ENCODE data around the gene SUSD3.
A peak's percentile ranks its signal among the peaks of the same experiment; 100 is the strongest.

Gene SUSD3

GRCh38 chr9:93107151-93107824 lies 48.8 kb downstream of the SUSD3 start:
- Histone ChIP-seq H4K20me1 (ENCODE audit: insufficient read depth, low read length) (no peaks in the 10 kb centered on the region), H2AFZ (ENCODE audit: low read depth, low read length) (no peak overlapping the region), H3K79me2 (ENCODE audit: low read length) (0 out of 2 replicates have a peak, but pooled peaks cover 3% of the 10 kb centered on the region), H3K4me3 (ENCODE audit: low read length) (peak overlapping the region; percentile 56), H3K27ac (ENCODE audit: low read length) (peak overlapping the region; percentile 89), H3K36me3 (replicated peaks; ENCODE audit: low read depth, low read length) (peaks cover 6% of the 10 kb centered on the region), H3K4me2 (ENCODE audit: low read length) (peak overlapping the region; percentile 83), H3K9ac (ENCODE audit: low read length) (peak overlapping the region; percentile 60; the same call in 1 of the 2 replicates), H3K4me1 (ENCODE audit: low read length) (peaks cover 29% of the 10 kb centered on the region), H3K9me3 (ENCODE audit: insufficient read depth, low read length) (peaks cover 4% of the 10 kb centered on the region; the same call in 1 of the 2 replicates), H3K27me3 (ENCODE audit: low read depth, low read length) (no peaks in the 10 kb centered on the region)
- TF ChIP-seq EZH2phosphoT487 (IDR thresholded peaks at IDR 0.05; ENCODE audit: low read depth): no peak
- TF ChIP-seq CTCF (IDR thresholded peaks at IDR 0.05; ENCODE audit: low read depth, low read length): no peak

GRCh38 chr9:93107825-93108161 lies 49.3 kb downstream of the SUSD3 start:
- TF ChIP-seq CTCF (IDR thresholded peaks at IDR 0.05; ENCODE audit: low read depth, low read length) (no peak), EZH2phosphoT487 (IDR thresholded peaks at IDR 0.05; ENCODE audit: low read depth) (no peak)

GRCh38 chr9:93108291-93109041 lies 50.0 kb downstream of the SUSD3 start:
- H3K4me2 ChIP-seq (ENCODE audit: low read length): peak overlapping the region; percentile 83
- peak overlapping the region; percentile 52 for H3K9ac ChIP-seq (ENCODE audit: low read length)

More at GRCh38 chr9:93107825-93108161, 49.3 kb downstream of the SUSD3 start:
- H4K20me1 ChIP-seq (ENCODE audit: insufficient read depth, low read length): no peaks in the 10 kb centered on the region
- peak overlapping the region; percentile 60; the same call in 1 of the 2 replicates for H3K9ac ChIP-seq (ENCODE audit: low read length)
- peak overlapping the region; percentile 89 for H3K27ac ChIP-seq (ENCODE audit: low read length)
- H3K4me3 ChIP-seq (ENCODE audit: low read length): peak overlapping the region; percentile 56
- H3K9me3 ChIP-seq (ENCODE audit: insufficient read depth, low read length): peaks cover 4% of the 10 kb centered on the region; the same call in 1 of the 2 replicates
- peak overlapping the region; percentile 83 for H3K4me2 ChIP-seq (ENCODE audit: low read length)
- peaks cover 29% of the 10 kb centered on the region for H3K4me1 ChIP-seq (ENCODE audit: low read length)
- peaks cover 6% of the 10 kb centered on the region for H3K36me3 ChIP-seq (replicated peaks; ENCODE audit: low read depth, low read length)
- H2AFZ ChIP-seq (ENCODE audit: low read depth, low read length): no peak overlapping the region
- H3K79me2 ChIP-seq (ENCODE audit: low read length): 0 out of 2 replicates have a peak, but pooled peaks cover 3% of the 10 kb centered on the region
- no peaks in the 10 kb centered on the region for H3K27me3 ChIP-seq (ENCODE audit: low read depth, low read length)

More at GRCh38 chr9:93108291-93109041, 50.0 kb downstream of the SUSD3 start:
- Histone ChIP-seq H4K20me1 (ENCODE audit: insufficient read depth, low read length) (no peaks in the 10 kb centered on the region), H3K27ac (ENCODE audit: low read length) (peak overlapping the region; percentile 89), H3K36me3 (replicated peaks; ENCODE audit: low read depth, low read length) (peaks cover 6% of the 10 kb centered on the region), H3K9me3 (ENCODE audit: insufficient read depth, low read length) (peaks cover 4% of the 10 kb centered on the region; the same call in 1 of the 2 replicates), H2AFZ (ENCODE audit: low read depth, low read length) (no peak overlapping the region), H3K4me3 (ENCODE audit: low read length) (peak overlapping the region; percentile 56), H3K27me3 (ENCODE audit: low read depth, low read length) (no peaks in the 10 kb centered on the region), H3K79me2 (ENCODE audit: low read length) (0 out of 2 replicates have a peak, but pooled peaks cover 3% of the 10 kb centered on the region), H3K4me1 (ENCODE audit: low read length) (peaks cover 35% of the 10 kb centered on the region)
- TF ChIP-seq EZH2phosphoT487 (IDR thresholded peaks at IDR 0.05; ENCODE audit: low read depth): no peak
- no peak for TF ChIP-seq CTCF (IDR thresholded peaks at IDR 0.05; ENCODE audit: low read depth, low read length)
